ENCODE results near the gene DNAH10. TPM values are rescaled to one million over a fixed set of nuclear protein-coding genes. Genes with fewer than 3 reads are reported as not detected.

DNAH10 gene
- total RNA-seq, 1 donor from 2014 or later = 0.54 TPM

DNA sequence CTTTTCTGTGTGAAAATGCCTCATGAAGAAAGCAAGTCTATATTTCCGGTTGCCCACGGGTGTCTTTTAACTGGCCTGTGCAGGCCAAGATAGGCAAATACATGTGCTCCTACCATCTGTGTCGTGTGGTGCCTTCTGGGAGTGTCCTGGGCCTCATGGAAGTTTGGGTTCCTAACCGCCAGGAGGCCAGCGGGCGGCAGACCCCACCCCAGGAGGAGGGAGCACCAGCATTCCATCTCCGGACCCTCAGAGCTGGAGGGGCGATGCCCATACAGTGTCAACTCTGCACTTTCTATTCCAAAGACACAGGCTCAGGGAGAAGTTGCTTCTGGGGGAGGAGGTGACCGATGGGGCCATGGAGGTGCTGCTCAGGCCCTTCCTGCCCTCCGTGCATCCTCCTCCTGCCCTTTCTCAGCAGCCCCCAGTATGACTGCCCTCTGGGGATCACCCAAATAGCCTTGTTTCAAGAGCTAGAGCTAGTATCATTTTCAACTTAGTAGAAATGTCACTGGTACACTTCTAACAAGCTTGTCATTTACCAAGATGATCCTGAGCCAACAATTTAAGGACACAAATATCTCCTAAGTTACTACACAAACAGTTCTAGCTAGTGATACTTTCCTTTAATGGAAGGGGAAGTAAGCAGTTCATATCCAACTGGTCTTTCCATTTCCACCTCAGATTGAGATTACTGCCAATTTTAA, 192.7 kb downstream of the DNAH10 start:
- Histone ChIP-seq H4K20me1 (ENCODE audit: insufficient read depth, low read length) (peaks cover 38% of the 10 kb centered on the region), H3K27me3 (ENCODE audit: insufficient read depth, low read length) (no peaks in the 10 kb centered on the region), H3K79me2 (ENCODE audit: insufficient read depth, low read length) (peaks cover 3% of the 10 kb centered on the region), H3K4me3 (ENCODE audit: insufficient read depth, low read depth, low read length) (no peak overlapping the region), H3K4me2 (ENCODE audit: low read length) (no peak overlapping the region), H3K9me3 (ENCODE audit: insufficient read depth, low read depth, low read length) (no peaks in the 10 kb centered on the region), H3K4me1 (ENCODE audit: insufficient read depth, low read length) (peaks cover 13% of the 10 kb centered on the region), H3K36me3 (ENCODE audit: insufficient read depth, low read length) (no peaks in the 10 kb centered on the region), H3K27ac (ENCODE audit: low read depth, low read length) (no peak overlapping the region), H3K9ac (ENCODE audit: low read length) (no peak overlapping the region), H2AFZ (ENCODE audit: low read depth, low read length) (no peak overlapping the region)
- no peak for TF ChIP-seq CTCF (IDR thresholded peaks at IDR 0.05; ENCODE audit: insufficient read depth, low read depth, low read length)
- no peak for TF ChIP-seq EZH2 (IDR thresholded peaks at IDR 0.05; ENCODE audit: insufficient read depth, low read length)
- Mint-ChIP-seq H3K27me3 (ENCODE audit: low read depth, unreplicated experiment) (no peaks in the 10 kb centered on the region), H3K4me3 (ENCODE audit: unreplicated experiment) (no peak overlapping the region), H3K36me3 (ENCODE audit: low read depth, unreplicated experiment) (peaks cover 12% of the 10 kb centered on the region), H3K9me3 (ENCODE audit: unreplicated experiment) (no peaks in the 10 kb centered on the region), H3K4me1 (ENCODE audit: low read depth, unreplicated experiment) (no peaks in the 10 kb centered on the region), H3K27ac (ENCODE audit: unreplicated experiment) (no peak overlapping the region)
- DNase-seq (ENCODE audit: low read depth) (no peak), FAIRE-seq (no peak)

- H3K79me2 ChIP-seq (ENCODE audit: insufficient read depth, low read length) = peaks cover 6% of the 10 kb centered on the region
- H3K9me3 Mint-ChIP-seq (ENCODE audit: unreplicated experiment) = no peaks in the 10 kb centered on the region
- no peaks in the 10 kb centered on the region for H3K36me3 ChIP-seq (ENCODE audit: insufficient read depth, low read length)
- H3K4me3 Mint-ChIP-seq (ENCODE audit: unreplicated experiment) = no peak overlapping the region
- no peak for TF ChIP-seq EZH2 (IDR thresholded peaks at IDR 0.05; ENCODE audit: insufficient read depth, low read length)
- no peak for TF ChIP-seq CTCF (IDR thresholded peaks at IDR 0.05; ENCODE audit: insufficient read depth, low read depth, low read length)
- peaks cover 40% of the 10 kb centered on the region for H4K20me1 ChIP-seq (ENCODE audit: insufficient read depth, low read length)
- H3K4me3 ChIP-seq (ENCODE audit: insufficient read depth, low read depth, low read length) = no peak overlapping the region
- H3K4me1 ChIP-seq (ENCODE audit: insufficient read depth, low read length) = peaks cover 13% of the 10 kb centered on the region
- H3K27ac Mint-ChIP-seq (ENCODE audit: unreplicated experiment) = no peak overlapping the region
- no peak overlapping the region for H3K4me2 ChIP-seq (ENCODE audit: low read length)
- no peak overlapping the region for H3K27ac ChIP-seq (ENCODE audit: low read depth, low read length)
- no peaks in the 10 kb centered on the region for H3K9me3 ChIP-seq (ENCODE audit: insufficient read depth, low read depth, low read length)
- H3K27me3 ChIP-seq (ENCODE audit: insufficient read depth, low read length) = no peaks in the 10 kb centered on the region
- DNase-seq (ENCODE audit: low read depth) (no peak), FAIRE-seq (no peak)
- peaks cover 11% of the 10 kb centered on the region for H3K36me3 Mint-ChIP-seq (ENCODE audit: low read depth, unreplicated experiment)
- no peaks in the 10 kb centered on the region for H3K27me3 Mint-ChIP-seq (ENCODE audit: low read depth, unreplicated experiment)
- H3K9ac ChIP-seq (ENCODE audit: low read length) = no peak overlapping the region
- H3K4me1 Mint-ChIP-seq (ENCODE audit: low read depth, unreplicated experiment) = no peaks in the 10 kb centered on the region
- no peak overlapping the region for H2AFZ ChIP-seq (ENCODE audit: low read depth, low read length)
Observed at GRCh38 chr12:123956249-123956648, 194.1 kb downstream of the DNAH10 start.

- no peak for DNase-seq (ENCODE audit: low read depth)
- Mint-ChIP-seq H3K27ac (ENCODE audit: unreplicated experiment) (no peak overlapping the region), H3K9me3 (ENCODE audit: unreplicated experiment) (no peaks in the 10 kb centered on the region), H3K4me1 (ENCODE audit: low read depth, unreplicated experiment) (no peaks in the 10 kb centered on the region), H3K36me3 (ENCODE audit: low read depth, unreplicated experiment) (peaks cover 7% of the 10 kb centered on the region), H3K27me3 (ENCODE audit: low read depth, unreplicated experiment) (no peaks in the 10 kb centered on the region), H3K4me3 (ENCODE audit: unreplicated experiment) (no peak overlapping the region)
- Histone ChIP-seq H2AFZ (ENCODE audit: low read depth, low read length) (no peak overlapping the region), H3K27me3 (ENCODE audit: insufficient read depth, low read length) (no peaks in the 10 kb centered on the region), H3K27ac (ENCODE audit: low read depth, low read length) (no peak overlapping the region), H3K79me2 (ENCODE audit: insufficient read depth, low read length) (peaks cover 6% of the 10 kb centered on the region), H3K36me3 (ENCODE audit: insufficient read depth, low read length) (no peaks in the 10 kb centered on the region), H3K4me2 (ENCODE audit: low read length) (no peak overlapping the region), H3K9me3 (ENCODE audit: insufficient read depth, low read depth, low read length) (no peaks in the 10 kb centered on the region), H3K9ac (ENCODE audit: low read length) (no peak overlapping the region), H3K4me1 (ENCODE audit: insufficient read depth, low read length) (peaks cover 7% of the 10 kb centered on the region), H3K4me3 (ENCODE audit: insufficient read depth, low read depth, low read length) (no peak overlapping the region), H4K20me1 (ENCODE audit: insufficient read depth, low read length) (peaks cover 41% of the 10 kb centered on the region)
- FAIRE-seq = no peak
- TF ChIP-seq CTCF (IDR thresholded peaks at IDR 0.05; ENCODE audit: insufficient read depth, low read depth, low read length) (no peak), EZH2 (IDR thresholded peaks at IDR 0.05; ENCODE audit: insufficient read depth, low read length) (no peak)
Observed at GRCh38 chr12:123957196-123957595, 195.1 kb downstream of the DNAH10 start.

All from astrocyte (in vitro differentiated cells and primary cell).